ENCODE measurements around the gene ZNF521. TPM values are rescaled to one million over a fixed set of nuclear protein-coding genes. Genes with fewer than 3 reads are reported as not detected.

Gene ZNF521
- total RNA-seq, 1 experiment from 2014 or later, result not detected

DNA sequence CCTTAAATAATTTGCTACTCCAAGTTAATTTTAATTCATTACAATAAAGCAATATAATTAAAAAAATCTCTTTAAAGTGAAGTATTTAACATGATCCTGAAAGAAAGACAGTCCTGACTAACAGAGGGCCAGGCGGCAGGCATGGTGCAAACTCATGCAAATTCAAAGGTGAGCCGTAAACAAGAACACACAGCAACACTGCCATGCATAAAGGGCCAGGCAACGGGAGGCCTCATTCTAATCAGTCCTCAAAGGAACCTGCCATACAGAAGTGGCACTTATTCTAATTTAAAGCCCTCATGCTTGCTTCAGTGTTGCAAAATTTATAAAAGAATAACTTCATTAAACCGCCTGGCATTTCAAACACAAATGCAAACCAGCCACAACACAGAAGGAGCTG lies 277.0 kb downstream of the ZNF521 start:
- Mint-ChIP-seq H3K36me3 (ENCODE audit: insufficient read depth, unreplicated experiment) (no peaks in the 10 kb centered on the region), H3K9me3 (ENCODE audit: unreplicated experiment) (peaks cover 23% of the 10 kb centered on the region), H3K4me1 (ENCODE audit: insufficient read depth, unreplicated experiment) (no peaks in the 10 kb centered on the region), H3K27me3 (ENCODE audit: insufficient read depth, unreplicated experiment) (peaks cover 10% of the 10 kb centered on the region), H3K4me3 (ENCODE audit: unreplicated experiment) (no peak overlapping the region), H3K27ac (ENCODE audit: low read depth, unreplicated experiment) (no peak overlapping the region)
- no TSS peak for BruUV-seq (replicated peaks)
- DNase-seq (ENCODE audit: unreplicated experiment), result no peak
- intact Hi-C loops (cut with micrococcal nuclease), result no loop called here
- TF ChIP-seq, protein P1, sequence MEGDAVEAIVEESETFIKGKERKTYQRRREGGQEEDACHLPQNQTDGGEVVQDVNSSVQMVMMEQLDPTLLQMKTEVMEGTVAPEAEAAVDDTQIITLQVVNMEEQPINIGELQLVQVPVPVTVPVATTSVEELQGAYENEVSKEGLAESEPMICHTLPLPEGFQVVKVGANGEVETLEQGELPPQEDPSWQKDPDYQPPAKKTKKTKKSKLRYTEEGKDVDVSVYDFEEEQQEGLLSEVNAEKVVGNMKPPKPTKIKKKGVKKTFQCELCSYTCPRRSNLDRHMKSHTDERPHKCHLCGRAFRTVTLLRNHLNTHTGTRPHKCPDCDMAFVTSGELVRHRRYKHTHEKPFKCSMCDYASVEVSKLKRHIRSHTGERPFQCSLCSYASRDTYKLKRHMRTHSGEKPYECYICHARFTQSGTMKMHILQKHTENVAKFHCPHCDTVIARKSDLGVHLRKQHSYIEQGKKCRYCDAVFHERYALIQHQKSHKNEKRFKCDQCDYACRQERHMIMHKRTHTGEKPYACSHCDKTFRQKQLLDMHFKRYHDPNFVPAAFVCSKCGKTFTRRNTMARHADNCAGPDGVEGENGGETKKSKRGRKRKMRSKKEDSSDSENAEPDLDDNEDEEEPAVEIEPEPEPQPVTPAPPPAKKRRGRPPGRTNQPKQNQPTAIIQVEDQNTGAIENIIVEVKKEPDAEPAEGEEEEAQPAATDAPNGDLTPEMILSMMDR (IDR thresholded peaks at IDR 0.05; ENCODE audit: unreplicated experiment), result no peak
- CTCF ChIA-PET, result no interaction called here
- POLR2A ChIA-PET, result no interaction called here

DNA sequence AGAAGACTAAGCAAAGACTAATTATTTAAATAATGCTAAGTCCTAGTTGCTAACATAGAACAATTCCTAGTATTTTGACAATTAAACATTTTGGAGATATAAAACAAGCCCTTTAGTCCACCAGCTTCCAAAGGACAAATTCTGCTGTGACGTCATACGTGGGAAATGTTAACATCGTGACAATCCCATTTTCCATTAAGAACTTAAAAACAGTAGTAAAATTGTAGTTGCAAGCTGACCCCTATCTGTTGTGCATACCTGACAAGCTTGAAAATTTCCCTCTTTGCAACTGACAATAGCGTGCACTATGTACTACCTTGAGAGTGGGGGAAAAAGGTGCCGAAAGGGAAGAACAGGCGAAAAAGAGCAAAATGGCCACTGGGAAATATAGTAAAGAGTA lies 279.8 kb downstream of the ZNF521 start:
- Mint-ChIP-seq H3K27me3 (ENCODE audit: insufficient read depth, unreplicated experiment) (peaks cover 10% of the 10 kb centered on the region), H3K36me3 (ENCODE audit: insufficient read depth, unreplicated experiment) (no peaks in the 10 kb centered on the region), H3K4me3 (ENCODE audit: unreplicated experiment) (no peak overlapping the region), H3K27ac (ENCODE audit: low read depth, unreplicated experiment) (no peak overlapping the region), H3K9me3 (ENCODE audit: unreplicated experiment) (peaks cover 23% of the 10 kb centered on the region), H3K4me1 (ENCODE audit: insufficient read depth, unreplicated experiment) (no peaks in the 10 kb centered on the region)
- TF ChIP-seq, protein P1 (IDR thresholded peaks at IDR 0.05; ENCODE audit: unreplicated experiment), result no peak
- no TSS peak for BruUV-seq (replicated peaks)
- DNase-seq (ENCODE audit: unreplicated experiment), result no peak
- ChIA-PET POLR2A (no interaction called here), CTCF (no interaction called here)
- intact Hi-C loops (cut with micrococcal nuclease), result no loop called here

DNA sequence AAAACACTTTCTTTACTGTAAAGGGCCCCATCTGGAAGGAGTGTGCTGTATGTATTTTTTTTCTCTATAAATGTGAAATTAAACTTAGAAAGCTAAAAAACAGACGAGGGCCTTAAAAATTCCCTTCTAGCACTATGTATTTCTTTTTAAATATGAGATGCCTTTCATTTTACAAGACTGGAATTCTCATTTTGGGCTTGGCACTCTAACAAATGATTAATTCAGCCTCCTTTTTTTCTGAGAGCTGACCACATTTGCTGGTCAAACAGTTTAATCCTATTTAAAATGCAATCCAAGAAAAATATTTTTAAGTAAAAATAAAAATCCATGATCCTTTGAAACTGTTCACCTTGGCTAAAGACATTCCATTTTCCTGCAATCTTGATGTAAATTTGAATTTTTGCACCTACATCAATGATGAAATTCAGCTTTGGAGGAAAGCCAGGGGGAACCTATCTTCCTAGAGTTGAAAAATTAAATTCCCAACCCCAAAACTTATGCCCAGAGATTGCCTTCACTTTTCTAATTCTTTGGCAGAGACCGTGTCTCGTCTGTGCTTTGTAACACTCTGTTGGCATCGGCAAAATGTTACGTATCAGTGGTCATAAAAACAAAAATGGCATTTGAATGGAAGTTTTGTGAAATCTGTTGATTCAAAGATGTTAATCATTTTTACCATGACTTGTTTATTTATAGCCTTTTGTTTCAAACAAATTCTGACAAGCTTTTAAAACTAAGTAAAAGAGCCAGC lies 284.5 kb downstream of the ZNF521 start:
- no TSS peak for BruUV-seq (replicated peaks)
- ChIA-PET POLR2A (no interaction called here), CTCF (interaction anchor here (0.6 kb wide), 1 partner anchor 297 kb away, joined by 6 read pairs; no protein-coding TSS in a partner anchor)
- Mint-ChIP-seq H3K27me3 (ENCODE audit: insufficient read depth, unreplicated experiment) (peaks cover 10% of the 10 kb centered on the region), H3K4me1 (ENCODE audit: insufficient read depth, unreplicated experiment) (no peaks in the 10 kb centered on the region), H3K9me3 (ENCODE audit: unreplicated experiment) (peaks cover 16% of the 10 kb centered on the region), H3K4me3 (ENCODE audit: unreplicated experiment) (no peak overlapping the region), H3K27ac (ENCODE audit: low read depth, unreplicated experiment) (no peak overlapping the region), H3K36me3 (ENCODE audit: insufficient read depth, unreplicated experiment) (no peaks in the 10 kb centered on the region)
- no peak for DNase-seq (ENCODE audit: unreplicated experiment)
- TF ChIP-seq, protein P1 (IDR thresholded peaks at IDR 0.05; ENCODE audit: unreplicated experiment), result no peak
- intact Hi-C loops (cut with micrococcal nuclease), result no loop called here

DNA sequence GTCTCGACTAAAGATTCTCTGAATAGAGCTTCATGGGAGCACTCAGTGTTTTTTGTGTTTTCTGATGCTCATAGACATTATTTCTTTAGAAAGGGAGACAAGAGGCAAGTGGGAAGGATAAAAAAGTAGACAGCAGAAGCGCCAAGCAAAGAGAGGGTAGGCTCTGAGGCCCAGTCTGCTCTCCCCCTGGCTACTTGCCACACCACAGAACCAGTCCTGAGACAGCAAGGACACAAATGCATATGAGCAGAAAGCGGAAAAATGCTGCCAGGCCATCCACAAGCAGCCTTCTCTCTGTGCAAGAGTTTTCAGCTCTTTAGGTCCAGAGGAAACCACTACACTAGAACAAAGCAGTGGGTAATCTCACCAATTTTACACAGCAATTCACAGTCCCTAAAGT lies 285.4 kb downstream of the ZNF521 start:
- Mint-ChIP-seq H3K27me3 (ENCODE audit: insufficient read depth, unreplicated experiment) (peaks cover 3% of the 10 kb centered on the region), H3K27ac (ENCODE audit: low read depth, unreplicated experiment) (no peak overlapping the region), H3K9me3 (ENCODE audit: unreplicated experiment) (peaks cover 10% of the 10 kb centered on the region), H3K4me3 (ENCODE audit: unreplicated experiment) (no peak overlapping the region), H3K4me1 (ENCODE audit: insufficient read depth, unreplicated experiment) (no peaks in the 10 kb centered on the region), H3K36me3 (ENCODE audit: insufficient read depth, unreplicated experiment) (no peaks in the 10 kb centered on the region)
- intact Hi-C loops (cut with micrococcal nuclease), result no loop called here
- CTCF ChIA-PET, result no interaction called here
- POLR2A ChIA-PET, result no interaction called here
- no peak for DNase-seq (ENCODE audit: unreplicated experiment)
- no TSS peak for BruUV-seq (replicated peaks)
- TF ChIP-seq, protein P1 (IDR thresholded peaks at IDR 0.05; ENCODE audit: unreplicated experiment), result no peak

Measured in MCF 10A (cell line).